Activated B cell treated with CpG ODN at 0.5 μM for 24 hours (primary cell): ENCODE results near the gene DSC1. TPM values are rescaled to one million over a fixed set of nuclear protein-coding genes. Genes with fewer than 3 reads are reported as not detected.

Source experiments
- ATAC-seq: fragments of 200-7000 bp; cut with Tn5 transposase; one replicate; pipeline ENCODE4 v1.10.0; 2021; ENCODE audit warnings: low read depth, mild to moderate bottlenecking, moderate library complexity
- CTCF ChIA-PET: fragments of 350-600 bp; sonication (Branson Sonifier 250); formaldehyde crosslinking; loops from one replicate; lab custom pipeline; 2021; ENCODE audit warnings: antibody characterized with exemption; lab: Charles Lee
- POLR2A ChIA-PET: fragments of 350-600 bp; sonication (Branson Sonifier 250); formaldehyde crosslinking; loops from one replicate; lab custom pipeline; 2021; ENCODE audit warnings: antibody characterized with exemption; lab: Charles Lee
- DNase-seq: peaks from one replicate; pipeline ENCODE4 v3.0.0; 2022
- H3K27ac Mint-ChIP-seq: one replicate; pipeline ENCODE4 v1.8.0; 2020; ENCODE audit warnings: mixed read lengths
- H3K27me3 Mint-ChIP-seq: one replicate; pipeline ENCODE4 v1.8.0; 2021; ENCODE audit warnings: mixed read lengths
- H3K36me3 Mint-ChIP-seq: one replicate; pipeline ENCODE4 v1.8.0; 2021; ENCODE audit warnings: low read depth, mixed read lengths
- H3K4me1 Mint-ChIP-seq: one replicate; pipeline ENCODE4 v1.8.0; 2021; ENCODE audit warnings: mixed read lengths
- H3K4me3 Mint-ChIP-seq: one replicate; pipeline ENCODE4 v1.8.0; 2020; ENCODE audit warnings: mild to moderate bottlenecking, mixed read lengths
- H3K9me3 Mint-ChIP-seq: one replicate; pipeline ENCODE4 v1.8.0; 2020; ENCODE audit warnings: mixed read lengths
- intact Hi-C: fragments of 100-400 bp; cut with micrococcal nuclease; formaldehyde crosslinking; loops from one replicate; pipeline ENCODE4 v1.15.1; 2024
- total RNA-seq: library from RNA; stranded (reverse); gene quantifications from 2 replicates; pipeline ENCODE4 v1.2.3, GENCODE V29; 2022
- TF ChIP-seq, protein P1 (sequence below): fragments of 200-600 bp; IDR thresholded peaks from one replicate; pipeline ENCODE4 v1.8.0; 2022; ENCODE audit warnings: antibody characterized with exemption, mild to moderate bottlenecking

The DSC1 gene
- total RNA-seq, 1 donor from 2014 or later = not detected

GRCh38 chr18:31097666-31098065, 65.0 kb downstream of the DSC1 start:
- peaks cover 7% of the 10 kb centered on the region for H3K27me3 Mint-ChIP-seq
- H3K27ac Mint-ChIP-seq = no peak overlapping the region
- intact Hi-C loops = no loop called here
- TF ChIP-seq, protein P1, sequence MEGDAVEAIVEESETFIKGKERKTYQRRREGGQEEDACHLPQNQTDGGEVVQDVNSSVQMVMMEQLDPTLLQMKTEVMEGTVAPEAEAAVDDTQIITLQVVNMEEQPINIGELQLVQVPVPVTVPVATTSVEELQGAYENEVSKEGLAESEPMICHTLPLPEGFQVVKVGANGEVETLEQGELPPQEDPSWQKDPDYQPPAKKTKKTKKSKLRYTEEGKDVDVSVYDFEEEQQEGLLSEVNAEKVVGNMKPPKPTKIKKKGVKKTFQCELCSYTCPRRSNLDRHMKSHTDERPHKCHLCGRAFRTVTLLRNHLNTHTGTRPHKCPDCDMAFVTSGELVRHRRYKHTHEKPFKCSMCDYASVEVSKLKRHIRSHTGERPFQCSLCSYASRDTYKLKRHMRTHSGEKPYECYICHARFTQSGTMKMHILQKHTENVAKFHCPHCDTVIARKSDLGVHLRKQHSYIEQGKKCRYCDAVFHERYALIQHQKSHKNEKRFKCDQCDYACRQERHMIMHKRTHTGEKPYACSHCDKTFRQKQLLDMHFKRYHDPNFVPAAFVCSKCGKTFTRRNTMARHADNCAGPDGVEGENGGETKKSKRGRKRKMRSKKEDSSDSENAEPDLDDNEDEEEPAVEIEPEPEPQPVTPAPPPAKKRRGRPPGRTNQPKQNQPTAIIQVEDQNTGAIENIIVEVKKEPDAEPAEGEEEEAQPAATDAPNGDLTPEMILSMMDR = no peak
- H3K36me3 Mint-ChIP-seq = no peaks in the 10 kb centered on the region
- no peak overlapping the region for H3K4me3 Mint-ChIP-seq
- no peaks in the 10 kb centered on the region for H3K9me3 Mint-ChIP-seq
- DNase-seq = no peak
- ChIA-PET POLR2A (no interaction called here), CTCF (no interaction called here)
- ATAC-seq = no peak
- no peaks in the 10 kb centered on the region for H3K4me1 Mint-ChIP-seq

GRCh38 chr18:31093880-31094279, 68.8 kb downstream of the DSC1 start:
- Mint-ChIP-seq H3K4me1 (no peaks in the 10 kb centered on the region), H3K9me3 (no peaks in the 10 kb centered on the region), H3K36me3 (no peaks in the 10 kb centered on the region), H3K27me3 (no peaks in the 10 kb centered on the region), H3K27ac (no peak overlapping the region), H3K4me3 (no peak overlapping the region)
- CTCF ChIA-PET = no interaction called here
- TF ChIP-seq, protein P1 = no peak
- DNase-seq = no peak
- POLR2A ChIA-PET = no interaction called here
- no peak for ATAC-seq
- intact Hi-C loops = no loop called here

DNA sequence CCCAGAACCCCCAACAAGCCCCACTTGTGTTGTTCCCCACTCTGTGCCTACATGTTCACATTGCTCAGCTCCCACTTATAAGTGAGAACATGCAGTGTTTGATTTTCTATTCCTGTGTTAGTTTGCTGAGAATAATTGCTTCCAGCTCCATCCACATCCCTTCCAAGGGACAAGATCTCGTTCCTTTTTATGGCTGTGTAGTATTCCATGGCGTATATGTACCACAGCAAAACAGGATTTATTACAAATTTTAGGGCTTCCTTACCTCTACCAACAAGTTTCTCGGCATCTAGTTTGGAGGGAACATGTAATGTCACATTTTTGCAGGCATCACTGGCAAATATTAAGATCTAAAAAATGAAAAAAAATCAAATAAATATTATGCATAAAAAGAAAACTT, 69.4 kb downstream of the DSC1 start:
- DNase-seq (no peak), ATAC-seq (no peak)
- H3K4me3 Mint-ChIP-seq = no peak overlapping the region
- H3K4me1 Mint-ChIP-seq = no peaks in the 10 kb centered on the region
- H3K36me3 Mint-ChIP-seq = no peaks in the 10 kb centered on the region
- intact Hi-C loops = no loop called here
- TF ChIP-seq, protein P1 = no peak
- ChIA-PET CTCF (no interaction called here), POLR2A (no interaction called here)
- H3K27me3 Mint-ChIP-seq = no peaks in the 10 kb centered on the region
- H3K27ac Mint-ChIP-seq = no peak overlapping the region
- H3K9me3 Mint-ChIP-seq = no peaks in the 10 kb centered on the region

- Mint-ChIP-seq H3K4me3 (no peak overlapping the region), H3K9me3 (no peaks in the 10 kb centered on the region), H3K27me3 (no peaks in the 10 kb centered on the region), H3K27ac (no peak overlapping the region), H3K36me3 (no peaks in the 10 kb centered on the region), H3K4me1 (no peaks in the 10 kb centered on the region)
- TF ChIP-seq, protein P1 = no peak
- CTCF ChIA-PET = no interaction called here
- intact Hi-C loops = no loop called here
- ATAC-seq (no peak), DNase-seq (no peak)
- POLR2A ChIA-PET = no interaction called here
Observed at GRCh38 chr18:31091350-31091749, 71.3 kb downstream of the DSC1 start.

- DNase-seq (no peak), ATAC-seq (no peak)
- no peak overlapping the region for H3K27ac Mint-ChIP-seq
- H3K4me1 Mint-ChIP-seq = no peaks in the 10 kb centered on the region
- ChIA-PET CTCF (no interaction called here), POLR2A (no interaction called here)
- H3K9me3 Mint-ChIP-seq = no peaks in the 10 kb centered on the region
- no peaks in the 10 kb centered on the region for H3K36me3 Mint-ChIP-seq
- no peaks in the 10 kb centered on the region for H3K27me3 Mint-ChIP-seq
- TF ChIP-seq, protein P1 = no peak
- no peak overlapping the region for H3K4me3 Mint-ChIP-seq
- intact Hi-C loops = no loop called here
Observed at GRCh38 chr18:31088532-31088931, 74.1 kb downstream of the DSC1 start.
